ENCODE measurements around the gene KYNU. TPM values are rescaled to one million over a fixed set of nuclear protein-coding genes. Genes with fewer than 3 reads are reported as not detected.

Gene KYNU
- 4.4 and 25.7 TPM in 2 replicates for total RNA-seq

DNA sequence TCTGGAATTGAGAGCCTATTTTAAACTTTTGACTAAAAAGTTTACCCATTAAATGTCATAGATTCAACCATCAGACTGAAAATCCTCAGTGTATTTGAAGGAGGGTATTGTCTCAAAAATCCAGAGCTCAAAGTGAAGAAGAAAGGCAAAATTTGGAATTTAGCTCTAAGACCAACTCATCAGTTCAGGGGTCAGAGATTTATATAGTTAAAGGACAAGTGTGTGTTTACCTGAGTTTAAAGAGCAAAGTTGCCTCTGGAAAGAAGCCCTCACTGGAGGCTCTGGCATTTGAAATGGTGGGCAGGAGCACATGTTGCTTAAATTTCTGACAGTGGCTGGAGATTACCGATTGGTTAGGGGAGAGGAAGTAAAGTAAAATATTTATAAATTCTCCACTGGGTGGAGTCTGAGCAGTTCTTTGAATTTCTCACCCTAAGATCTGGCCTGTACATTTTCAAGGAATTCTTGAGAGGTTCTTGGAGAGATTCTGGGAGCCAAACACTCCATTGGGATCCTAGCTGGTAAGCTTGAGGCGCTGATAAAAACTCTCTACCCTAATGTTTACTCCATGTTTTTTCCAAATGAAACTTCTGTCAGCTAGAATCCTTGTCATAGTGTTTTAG, at the start of gene KYNU:
KYNU (plus strand) TSS at position 449 of the 623 bp plus-strand sequence. CDS start 7,704 bp downstream, outside the sequence.

